Measurements from ENCODE around the gene PPP2R2D. TPM values are rescaled to one million over a fixed set of nuclear protein-coding genes. Genes with fewer than 3 reads are reported as not detected.

The PPP2R2D gene
- total and polyA plus RNA-seq, 7 donors = 18.4 to 44.0 (median 23.8) TPM

- H3K27ac ChIP-seq = no peak overlapping the region
- intact Hi-C loops (cut with DNase I) = no loop called here
- H3K4me3 ChIP-seq = no peak overlapping the region
These were observed 72.5 kb downstream of the PPP2R2D start for GRCh38 chr10:131973160-131973951.

DNA sequence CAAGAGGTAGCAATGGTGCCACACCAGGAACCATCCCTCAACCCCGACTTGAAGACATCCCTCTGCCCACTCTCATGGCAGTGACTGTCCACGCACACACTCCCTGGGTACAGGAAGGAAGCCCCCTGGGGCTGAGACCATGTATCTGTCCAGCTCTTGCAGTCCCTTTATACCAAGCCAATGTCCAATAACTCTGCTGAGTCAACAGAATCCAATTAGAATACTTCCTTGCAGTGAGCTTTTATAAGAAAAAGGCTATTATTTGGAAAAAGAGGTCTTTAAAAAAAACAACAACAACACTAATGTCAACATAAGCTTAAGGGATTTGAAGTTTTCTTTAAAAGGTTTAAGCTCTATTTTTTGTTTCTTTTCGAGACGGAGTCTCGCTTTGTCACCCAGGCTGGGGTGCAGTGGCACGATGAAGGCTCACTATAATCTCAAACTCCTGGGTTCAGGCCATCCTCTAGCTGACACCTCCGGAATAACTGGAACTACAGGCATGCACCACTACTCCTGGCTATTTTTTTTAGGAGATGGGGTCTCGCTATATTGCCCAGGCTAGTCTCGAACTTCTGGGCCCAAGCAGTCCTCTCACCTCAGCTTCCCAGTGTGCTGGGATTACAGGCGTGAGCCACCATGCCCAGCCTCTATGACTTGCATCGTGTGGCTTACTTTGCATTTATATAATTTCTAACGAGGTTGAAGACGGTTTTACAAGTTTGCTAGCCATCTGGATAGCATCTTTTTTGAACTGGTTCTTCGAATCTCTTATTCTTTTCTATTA, 73.4 kb downstream of the PPP2R2D start:
- DNase-seq = no peak
- peaks cover 13 to 32% (median 17%) of the 10 kb centered on the region in 4 donors for H3K36me3 ChIP-seq
- no peak overlapping the region for H3K27ac ChIP-seq
- WGBS, 2 donors = 87 to 94% methylated on average over 14 of the region's 14 CpGs
- intact Hi-C loops (cut with DNase I) = no loop called here
- H3K27me3 ChIP-seq = no peaks in the 10 kb centered on the region
- H3K9me3 ChIP-seq = no peaks in the 10 kb centered on the region
- peaks cover 0 to 27% (median 19%) of the 10 kb centered on the region in 4 donors for H3K4me1 ChIP-seq
- no peak overlapping the region for H3K4me3 ChIP-seq
- no peak for TF ChIP-seq EP300 (IDR thresholded peaks at IDR 0.05)
- TF ChIP-seq POLR2A (IDR thresholded peaks at IDR 0.05) = no peak
- TF ChIP-seq POLR2AphosphoS5 (IDR thresholded peaks at IDR 0.05) = no peak
- TF ChIP-seq, protein P1, sequence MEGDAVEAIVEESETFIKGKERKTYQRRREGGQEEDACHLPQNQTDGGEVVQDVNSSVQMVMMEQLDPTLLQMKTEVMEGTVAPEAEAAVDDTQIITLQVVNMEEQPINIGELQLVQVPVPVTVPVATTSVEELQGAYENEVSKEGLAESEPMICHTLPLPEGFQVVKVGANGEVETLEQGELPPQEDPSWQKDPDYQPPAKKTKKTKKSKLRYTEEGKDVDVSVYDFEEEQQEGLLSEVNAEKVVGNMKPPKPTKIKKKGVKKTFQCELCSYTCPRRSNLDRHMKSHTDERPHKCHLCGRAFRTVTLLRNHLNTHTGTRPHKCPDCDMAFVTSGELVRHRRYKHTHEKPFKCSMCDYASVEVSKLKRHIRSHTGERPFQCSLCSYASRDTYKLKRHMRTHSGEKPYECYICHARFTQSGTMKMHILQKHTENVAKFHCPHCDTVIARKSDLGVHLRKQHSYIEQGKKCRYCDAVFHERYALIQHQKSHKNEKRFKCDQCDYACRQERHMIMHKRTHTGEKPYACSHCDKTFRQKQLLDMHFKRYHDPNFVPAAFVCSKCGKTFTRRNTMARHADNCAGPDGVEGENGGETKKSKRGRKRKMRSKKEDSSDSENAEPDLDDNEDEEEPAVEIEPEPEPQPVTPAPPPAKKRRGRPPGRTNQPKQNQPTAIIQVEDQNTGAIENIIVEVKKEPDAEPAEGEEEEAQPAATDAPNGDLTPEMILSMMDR (IDR thresholded peaks at IDR 0.05) = no peak

More at GRCh38 chr10:131973160-131973951, 72.5 kb downstream of the PPP2R2D start:
- no peaks in the 10 kb centered on the region for H3K9me3 ChIP-seq
- no peaks in the 10 kb centered on the region for H3K27me3 ChIP-seq
- 78 to 82% methylated on average over 34 of the region's 34 CpGs for WGBS, 2 donors
- no peak for TF ChIP-seq POLR2AphosphoS5 (IDR thresholded peaks at IDR 0.05)
- no peak for TF ChIP-seq POLR2A (IDR thresholded peaks at IDR 0.05)
- TF ChIP-seq, protein P1 (IDR thresholded peaks at IDR 0.05) = no peak
- no peak for TF ChIP-seq EP300 (IDR thresholded peaks at IDR 0.05)
- peaks cover 13 to 41% (median 24%) of the 10 kb centered on the region in 4 donors for H3K36me3 ChIP-seq
- peak; percentile 58 for DNase-seq
- H3K4me1 ChIP-seq = peaks cover 0 to 18% (median 12%) of the 10 kb centered on the region in 4 donors

DNA sequence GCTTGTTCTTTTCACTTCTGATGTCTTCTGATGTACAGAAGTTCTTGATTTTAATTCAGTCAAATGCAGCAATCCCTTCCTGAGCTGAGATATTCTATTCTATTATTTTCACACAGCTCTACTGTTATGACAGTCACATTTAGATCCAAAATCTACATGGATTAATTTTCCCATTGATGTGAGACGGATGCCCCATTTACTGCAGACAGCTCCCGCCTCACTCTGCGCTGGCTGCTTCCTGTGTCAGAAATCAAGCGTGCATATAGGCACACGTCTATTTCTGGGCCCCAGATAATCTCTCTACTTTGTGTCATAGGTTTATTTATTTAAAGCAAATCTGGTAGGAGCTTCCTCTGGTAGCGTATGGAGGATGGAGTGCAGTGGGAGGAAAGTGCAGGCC, 74.2 kb downstream of the PPP2R2D start:
- no peak for DNase-seq
- no peak overlapping the region for H3K27ac ChIP-seq
- 84 to 90% methylated on average over 6 of the region's 6 CpGs for WGBS, 2 donors
- intact Hi-C loops (cut with DNase I) = loop anchor here (5.0 kb wide), 1 partner anchor 88 kb away; no protein-coding TSS in a partner anchor
- H3K4me3 ChIP-seq = no peak overlapping the region
- TF ChIP-seq EP300 (IDR thresholded peaks at IDR 0.05) = no peak
- no peak for TF ChIP-seq POLR2A (IDR thresholded peaks at IDR 0.05)
- TF ChIP-seq POLR2AphosphoS5 (IDR thresholded peaks at IDR 0.05) = no peak
- TF ChIP-seq, protein P1 (IDR thresholded peaks at IDR 0.05) = no peak
- H3K27me3 ChIP-seq = no peaks in the 10 kb centered on the region
- H3K4me1 ChIP-seq = peaks cover 0 to 35% (median 26%) of the 10 kb centered on the region in 4 donors
- peaks cover 8 to 24% (median 11%) of the 10 kb centered on the region in 4 donors for H3K36me3 ChIP-seq
- no peaks in the 10 kb centered on the region for H3K9me3 ChIP-seq

- Histone ChIP-seq H3K36me3 (peaks cover under 1 to 16% (median 3%) of the 10 kb centered on the region in 4 donors), H3K27ac (no peak overlapping the region), H3K4me1 (peaks cover 0 to 43% (median 34%) of the 10 kb centered on the region in 4 donors), H3K4me3 (no peak overlapping the region), H3K27me3 (no peaks in the 10 kb centered on the region), H3K9me3 (no peaks in the 10 kb centered on the region)
- intact Hi-C loops (cut with DNase I) = loop anchor here (5.0 kb wide), 1 partner anchor 88 kb away; no protein-coding TSS in a partner anchor
- DNase-seq = peak; percentile 36
- TF ChIP-seq POLR2A (IDR thresholded peaks at IDR 0.05) = no peak
- no peak for TF ChIP-seq EP300 (IDR thresholded peaks at IDR 0.05)
- TF ChIP-seq POLR2AphosphoS5 (IDR thresholded peaks at IDR 0.05) = no peak
- TF ChIP-seq, protein P1 (IDR thresholded peaks at IDR 0.05) = no peak
- WGBS, 2 donors = 96 to 97% methylated on average over 10 of the region's 10 CpGs
These were observed 75.0 kb downstream of the PPP2R2D start for GRCh38 chr10:131975796-131976195.
